Superior temporal gyrus (tissue), 1 donor: ENCODE measurements around the gene SRF.

ENCODE experiments used
- DNase-seq: peaks from one replicate; pipeline ENCODE4 v3.0.0-alpha.2; 2016; ENCODE audit errors: extremely low spot score

The SRF gene

GRCh38 chr6:43183441-43183840, 12.4 kb downstream of the SRF start:
- no peak for DNase-seq

- peak; percentile 40 for DNase-seq
Observed at GRCh38 chr6:43184268-43184985, 13.4 kb downstream of the SRF start.

- no peak for DNase-seq
Observed at GRCh38 chr6:43185391-43185985, 14.4 kb downstream of the SRF start.

GRCh38 chr6:43186019-43186418, 14.9 kb downstream of the SRF start:
- no peak for DNase-seq

- DNase-seq: no peak
Observed at GRCh38 chr6:43186706-43187105, 15.6 kb downstream of the SRF start.

GRCh38 chr6:43187821-43188220, 16.8 kb downstream of the SRF start:
- DNase-seq: no peak

- no peak for DNase-seq
Observed at GRCh38 chr6:43188426-43188825, 17.4 kb downstream of the SRF start.

- no peak for DNase-seq
Observed at GRCh38 chr6:43189776-43190304, 18.8 kb downstream of the SRF start.

GRCh38 chr6:43192911-43193310, 21.8 kb downstream of the SRF start:
- no peak for DNase-seq

- no peak for DNase-seq
Observed at GRCh38 chr6:43193929-43194328, 22.9 kb downstream of the SRF start.

- no peak for DNase-seq
Observed at GRCh38 chr6:43196337-43196736, 25.3 kb downstream of the SRF start.

GRCh38 chr6:43199912-43200311, 28.8 kb downstream of the SRF start:
- no peak for DNase-seq

GRCh38 chr6:43200541-43200940, 29.5 kb downstream of the SRF start:
- DNase-seq: no peak

GRCh38 chr6:43202451-43202850, 31.4 kb downstream of the SRF start:
- no peak for DNase-seq

- no peak for DNase-seq
Observed at GRCh38 chr6:43203029-43203717, 32.1 kb downstream of the SRF start.

GRCh38 chr6:43203718-43204095, 32.6 kb downstream of the SRF start:
- DNase-seq: no peak

GRCh38 chr6:43204271-43205105, 33.4 kb downstream of the SRF start:
- no peak for DNase-seq

- no peak for DNase-seq
Observed at GRCh38 chr6:43205849-43206248, 34.8 kb downstream of the SRF start.

GRCh38 chr6:43207286-43207685, 36.2 kb downstream of the SRF start:
- DNase-seq: no peak

GRCh38 chr6:43211955-43212354, 40.9 kb downstream of the SRF start:
- DNase-seq: no peak

GRCh38 chr6:43213431-43213830, 42.4 kb downstream of the SRF start:
- no peak for DNase-seq

GRCh38 chr6:43215066-43215465, 44.0 kb downstream of the SRF start:
- no peak for DNase-seq
